DOHH2 (cell line): ENCODE results near the gene PRSS56.

ENCODE experiments used
- H3F3A ChIP-seq: fragments of 200-600 bp; sonication (generic), shearing (Covaris generic); 2 replicates; pipeline ENCODE4 v1.6.0; 2016; ENCODE audit warnings: antibody characterized with exemption, mild to moderate bottlenecking; ENCODE audit not compliant: control insufficient read depth, insufficient read depth
- H3K27ac ChIP-seq: fragments of 200-600 bp; sonication (generic); 2 replicates; pipeline ENCODE4 v1.5.1; 2014; ENCODE audit warnings: low read depth, mild to moderate bottlenecking, low read length, moderate library complexity
- H3K27me3 ChIP-seq: fragments of 200-600 bp; sonication (generic); 2 replicates; pipeline ENCODE4 v1.6.1; 2014; ENCODE audit warnings: mild to moderate bottlenecking, low read length, mixed read lengths; ENCODE audit not compliant: control insufficient read depth
- H3K36me3 ChIP-seq: fragments of 200-600 bp; sonication (generic); 2 replicates; pipeline ENCODE4 v1.6.1; 2014; ENCODE audit warnings: mild to moderate bottlenecking, low read length, moderate library complexity, mixed read lengths; ENCODE audit not compliant: control insufficient read depth
- H3K4me1 ChIP-seq: fragments of 200-600 bp; sonication (generic); 2 replicates; pipeline ENCODE4 v1.6.1; 2014; ENCODE audit warnings: mild to moderate bottlenecking, low read length, mixed read lengths; ENCODE audit not compliant: control insufficient read depth
- H3K4me2 ChIP-seq: fragments of 200-600 bp; sonication (generic); 2 replicates; pipeline ENCODE4 v1.6.0; 2014; ENCODE audit warnings: mild to moderate bottlenecking, low read length, moderate library complexity
- H3K4me3 ChIP-seq: fragments of 200-600 bp; sonication (generic); 2 replicates; pipeline ENCODE4 v1.5.1; 2014; ENCODE audit warnings: mild to moderate bottlenecking, low read length, mixed read lengths
- H3K79me2 ChIP-seq: fragments of 200-600 bp; sonication (generic); 2 replicates; pipeline ENCODE4 v1.6.1; 2014; ENCODE audit warnings: mild to moderate bottlenecking, low read length, mixed read lengths; ENCODE audit not compliant: control insufficient read depth
- H3K9me2 ChIP-seq: fragments of 200-600 bp; sonication (generic); replicated peaks from 2 replicates; pipeline ENCODE4 v1.6.1; 2014; ENCODE audit warnings: mild to moderate bottlenecking, low read length, mixed read lengths; ENCODE audit not compliant: control insufficient read depth
- H3K9me3 ChIP-seq: fragments of 200-600 bp; sonication (generic); 2 replicates; pipeline ENCODE4 v1.6.1; 2014; ENCODE audit warnings: antibody characterized with exemption, low read length, mixed read lengths; ENCODE audit not compliant: control insufficient read depth, insufficient read depth
- H4K20me1 ChIP-seq: fragments of 200-600 bp; sonication (generic); 2 replicates; pipeline ENCODE4 v1.6.0; 2014; ENCODE audit warnings: low read depth, mild to moderate bottlenecking, antibody characterized with exemption, low read length, moderate library complexity; ENCODE audit not compliant: control insufficient read depth, insufficient read depth
- EZH2phosphoT487 ChIP-seq: fragments of 200-600 bp; sonication (generic); IDR thresholded peaks from 2 replicates; pipeline ENCODE4 v1.6.1; 2017; ENCODE audit warnings: borderline replicate concordance, mild to moderate bottlenecking, antibody characterized with exemption, low read length, moderate library complexity, mixed read lengths
- TF ChIP-seq, protein P1 (sequence below): fragments of 200-600 bp; sonication (generic); IDR thresholded peaks from one replicate; pipeline ENCODE4 v1.5.1; 2014; ENCODE audit warnings: antibody characterized with exemption, mild to moderate bottlenecking, low read depth, low read length; ENCODE audit not compliant: poor library complexity, severe bottlenecking

The PRSS56 gene

DNA sequence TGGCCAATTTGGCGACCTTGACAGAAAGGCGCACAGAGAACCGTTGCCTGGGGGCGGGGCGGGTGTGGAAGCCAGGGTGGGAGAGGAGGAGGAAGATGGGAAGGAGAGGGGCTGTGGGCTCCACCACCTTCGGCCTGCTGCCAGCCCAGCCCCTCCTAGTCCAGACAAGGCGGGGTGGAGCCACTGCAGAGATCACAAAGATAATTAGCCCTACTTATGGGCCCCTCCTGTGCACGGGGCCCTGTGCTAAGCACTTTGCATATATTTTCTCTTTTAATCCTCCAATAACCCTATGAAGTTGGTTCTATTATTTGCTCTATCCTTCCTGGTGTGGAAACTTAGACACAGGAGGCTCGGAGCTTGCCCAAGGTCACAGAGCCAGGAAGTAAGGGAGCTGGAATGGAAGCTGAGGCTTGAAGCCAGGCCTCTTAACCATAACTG is 18.8 kb upstream of the PRSS56 start:
- H3K27me3 ChIP-seq: peaks cover 28% of the 10 kb centered on the region
- TF ChIP-seq, protein P1, sequence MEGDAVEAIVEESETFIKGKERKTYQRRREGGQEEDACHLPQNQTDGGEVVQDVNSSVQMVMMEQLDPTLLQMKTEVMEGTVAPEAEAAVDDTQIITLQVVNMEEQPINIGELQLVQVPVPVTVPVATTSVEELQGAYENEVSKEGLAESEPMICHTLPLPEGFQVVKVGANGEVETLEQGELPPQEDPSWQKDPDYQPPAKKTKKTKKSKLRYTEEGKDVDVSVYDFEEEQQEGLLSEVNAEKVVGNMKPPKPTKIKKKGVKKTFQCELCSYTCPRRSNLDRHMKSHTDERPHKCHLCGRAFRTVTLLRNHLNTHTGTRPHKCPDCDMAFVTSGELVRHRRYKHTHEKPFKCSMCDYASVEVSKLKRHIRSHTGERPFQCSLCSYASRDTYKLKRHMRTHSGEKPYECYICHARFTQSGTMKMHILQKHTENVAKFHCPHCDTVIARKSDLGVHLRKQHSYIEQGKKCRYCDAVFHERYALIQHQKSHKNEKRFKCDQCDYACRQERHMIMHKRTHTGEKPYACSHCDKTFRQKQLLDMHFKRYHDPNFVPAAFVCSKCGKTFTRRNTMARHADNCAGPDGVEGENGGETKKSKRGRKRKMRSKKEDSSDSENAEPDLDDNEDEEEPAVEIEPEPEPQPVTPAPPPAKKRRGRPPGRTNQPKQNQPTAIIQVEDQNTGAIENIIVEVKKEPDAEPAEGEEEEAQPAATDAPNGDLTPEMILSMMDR: no peak
- no peak for TF ChIP-seq EZH2phosphoT487

DNA sequence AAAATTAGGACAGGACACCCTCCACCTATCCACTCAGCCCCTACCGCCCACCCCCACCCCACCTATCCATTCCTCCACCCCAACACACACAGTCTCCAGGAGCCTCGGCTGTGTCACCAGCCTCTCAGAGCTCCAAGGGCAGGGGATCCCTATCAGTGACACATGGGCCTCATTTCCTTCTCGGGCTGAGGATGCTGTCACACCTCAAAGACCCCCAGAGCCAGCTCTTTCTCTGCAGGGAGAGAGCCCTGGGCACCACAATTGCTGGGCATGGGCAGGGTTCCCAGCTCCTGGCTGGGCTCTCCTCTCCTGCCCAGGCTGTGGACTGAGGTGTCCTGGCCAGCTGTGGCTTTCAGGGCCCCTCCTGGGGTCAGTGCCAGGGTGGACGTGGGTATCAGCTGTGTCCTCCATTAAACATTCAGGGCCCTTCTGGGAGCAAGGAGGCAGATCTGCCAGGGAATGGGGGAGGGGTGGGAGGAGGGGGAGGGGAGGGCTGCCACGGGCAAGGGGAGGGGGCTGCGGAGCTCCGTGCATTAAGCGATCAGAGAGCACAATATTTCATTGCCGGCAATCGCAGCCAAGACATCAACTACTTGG is 18.3 kb upstream of the PRSS56 start:
- Histone ChIP-seq H4K20me1 (no peaks in the 10 kb centered on the region), H3F3A (no peaks in the 10 kb centered on the region), H3K4me2 (no peak overlapping the region), H3K9me3 (no peaks in the 10 kb centered on the region), H3K9me2 (no peaks in the 10 kb centered on the region), H3K79me2 (no peaks in the 10 kb centered on the region), H3K36me3 (no peaks in the 10 kb centered on the region), H3K27ac (no peak overlapping the region), H3K4me3 (no peak overlapping the region), H3K4me1 (no peaks in the 10 kb centered on the region), H3K27me3 (peaks cover 28% of the 10 kb centered on the region)
- TF ChIP-seq, protein P1: no peak
- no peak for TF ChIP-seq EZH2phosphoT487

More for the DNA sequence above, 18.8 kb upstream of the PRSS56 start:
- Histone ChIP-seq H3K9me2 (no peaks in the 10 kb centered on the region), H3K9me3 (no peaks in the 10 kb centered on the region), H3K4me1 (no peaks in the 10 kb centered on the region), H3K36me3 (no peaks in the 10 kb centered on the region), H4K20me1 (no peaks in the 10 kb centered on the region), H3K79me2 (no peaks in the 10 kb centered on the region), H3K27ac (no peak overlapping the region), H3K4me3 (no peak overlapping the region), H3F3A (no peaks in the 10 kb centered on the region), H3K4me2 (no peak overlapping the region)

DNA sequence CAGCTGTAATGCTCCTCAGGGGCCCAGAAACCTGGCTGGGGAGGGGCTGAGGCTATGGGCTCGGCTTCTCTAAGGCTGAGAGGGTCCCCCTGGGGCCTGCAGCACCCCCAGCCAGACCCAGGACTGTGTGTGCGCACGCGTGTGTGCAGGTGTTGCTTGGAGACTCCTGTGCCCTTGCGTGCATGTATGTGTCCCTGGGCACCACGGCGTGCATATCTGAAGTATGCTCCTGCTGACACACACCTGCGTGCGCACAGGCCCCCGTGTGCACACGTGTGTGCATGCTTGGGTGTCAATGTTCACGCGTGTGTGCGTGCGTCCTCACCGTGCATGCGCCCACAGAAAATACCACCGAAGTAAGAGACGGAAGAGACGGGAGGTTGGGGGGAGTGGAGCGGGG is 17.7 kb upstream of the PRSS56 start:
- Histone ChIP-seq H3K4me2 (no peak overlapping the region), H3K27me3 (peaks cover 28% of the 10 kb centered on the region), H3K4me3 (no peak overlapping the region)

More for the DNA sequence above, 17.7 kb upstream of the PRSS56 start:
- no peak overlapping the region for H3K27ac ChIP-seq
- H3K4me1 ChIP-seq: no peaks in the 10 kb centered on the region
- no peaks in the 10 kb centered on the region for H3K9me2 ChIP-seq
- no peaks in the 10 kb centered on the region for H4K20me1 ChIP-seq
- no peaks in the 10 kb centered on the region for H3K36me3 ChIP-seq
- no peaks in the 10 kb centered on the region for H3K9me3 ChIP-seq
- no peaks in the 10 kb centered on the region for H3F3A ChIP-seq
- no peaks in the 10 kb centered on the region for H3K79me2 ChIP-seq
- TF ChIP-seq EZH2phosphoT487: no peak
- TF ChIP-seq, protein P1: no peak
